Stomach (tissue), 4 donors: ENCODE results near the gene NT5DC3.

Experiments used
- CTCF ChIP-seq, 7 experiments: fragments of 450-650 bp in 4 of 7; fragments of 200-600 bp in 3 of 7; sonication (generic) in 3 of 7; IDR thresholded peaks; one replicate each; pipeline ENCODE4 v1.5.1; 2016 to 2019; ENCODE audit warnings: antibody characterized with exemption in 7 of 7, control low read depth in 2 of 7, mild to moderate bottlenecking in 1 of 7
- POLR2A ChIP-seq, 4 donors: fragments of 450-650 bp; IDR thresholded peaks; one replicate each; pipeline ENCODE4 v1.6.1; 2016; ENCODE audit warnings: antibody characterized with exemption in 4 of 4, control low read depth in 2 of 4, mild to moderate bottlenecking in 1 of 4, moderate library complexity in 1 of 4
- POLR2AphosphoS5 ChIP-seq, 3 donors: sonication (generic); formaldehyde crosslinking; IDR thresholded peaks; one replicate each; pipeline ENCODE4 v1.6.1; 2016; ENCODE audit warnings: antibody characterized with exemption in 3 of 3

- TF ChIP-seq CTCF (IDR thresholded peaks at IDR 0.05), result no peak
- TF ChIP-seq POLR2AphosphoS5 (IDR thresholded peaks at IDR 0.05), result no peak
- TF ChIP-seq POLR2A (IDR thresholded peaks at IDR 0.05), result no peak
These were observed 8.0 kb upstream of the NT5DC3 start for GRCh38 chr12:103848917-103849491.
